GM18873 (cell line): ENCODE measurements around the gene MYADML2.
A peak's percentile ranks its signal among the peaks of the same experiment; 100 is the strongest.

Source experiments
- ATAC-seq: cut with Tn5 transposase; IDR thresholded peaks from one replicate; pipeline ENCODE4 v1.9.1; 2021; ENCODE audit warnings: mild to moderate bottlenecking, moderate library complexity, moderate number of reproducible peaks; ENCODE audit not compliant: unreplicated experiment, low FRiP score

MYADML2 gene

DNA sequence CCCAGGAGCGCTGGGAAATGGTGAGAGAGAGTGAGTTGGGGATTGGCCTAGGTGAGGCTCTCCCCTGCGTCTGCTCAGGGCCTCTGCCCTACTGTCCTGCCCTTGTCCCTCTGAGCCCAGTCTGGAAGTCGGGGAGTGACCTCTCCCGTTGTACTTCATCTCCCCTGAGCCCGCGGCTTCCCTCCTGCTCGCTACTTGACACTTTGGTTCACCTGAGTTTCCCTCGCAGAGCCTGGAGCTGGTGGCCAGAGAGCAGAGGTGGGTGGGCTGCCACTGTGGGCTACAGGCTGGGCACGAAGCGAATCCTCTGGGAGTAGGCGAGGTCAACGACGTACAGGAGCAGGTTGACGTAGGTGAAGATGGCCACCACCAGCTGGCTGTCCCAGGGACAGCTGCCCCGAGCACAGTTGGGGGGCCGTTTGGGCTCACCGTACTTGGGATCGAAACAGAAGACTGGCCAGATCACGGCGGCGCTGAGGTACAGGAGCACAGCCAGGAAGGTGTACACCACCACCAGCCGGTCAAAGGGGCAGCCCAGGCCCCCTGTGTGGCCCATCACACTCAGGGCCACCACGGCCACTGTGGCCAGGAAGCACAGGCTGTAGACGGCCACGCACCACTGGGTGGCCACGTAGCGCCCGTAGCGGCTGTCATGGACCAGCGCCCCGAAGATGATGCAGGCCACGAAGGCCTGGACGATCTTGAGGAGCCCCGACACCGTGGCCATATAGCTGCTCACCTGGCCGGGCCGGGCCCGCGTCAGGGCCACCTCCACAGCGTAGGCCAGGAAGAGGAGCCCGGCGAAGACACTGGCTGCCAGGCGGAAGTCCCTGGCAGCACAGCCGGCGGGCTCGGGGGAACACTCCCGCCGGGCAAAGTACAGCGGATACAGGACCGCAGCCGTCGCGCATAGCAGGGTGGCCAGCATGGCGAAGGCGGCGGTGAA lies 6.2 kb downstream of the MYADML2 start:
- no peak for ATAC-seq

DNA sequence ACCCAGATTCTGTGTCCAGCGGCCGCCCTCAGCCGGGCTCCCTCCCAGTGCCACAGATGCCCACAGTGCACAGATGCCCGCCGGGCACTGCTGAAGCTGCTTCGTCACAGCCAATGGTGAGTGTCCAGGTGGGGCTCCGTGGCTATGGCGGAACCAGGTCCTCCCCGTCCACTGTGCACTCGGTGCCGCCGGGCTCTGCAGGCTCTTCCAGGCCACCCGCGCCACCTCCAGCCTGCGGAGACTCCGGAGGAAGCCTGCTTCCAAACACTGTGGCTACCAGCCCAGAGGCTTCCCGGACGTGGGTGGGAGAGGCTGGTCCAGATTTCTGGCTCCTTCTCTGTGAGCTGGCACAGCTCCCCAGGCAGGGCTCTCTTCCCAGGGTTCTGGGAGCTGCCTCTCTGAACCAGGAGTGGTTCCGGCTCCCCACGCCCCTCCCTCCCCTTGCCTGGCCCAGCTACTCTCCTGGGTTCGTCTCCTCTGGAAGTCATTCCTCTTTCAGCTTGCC lies 7.1 kb downstream of the MYADML2 start:
- no peak for ATAC-seq

DNA sequence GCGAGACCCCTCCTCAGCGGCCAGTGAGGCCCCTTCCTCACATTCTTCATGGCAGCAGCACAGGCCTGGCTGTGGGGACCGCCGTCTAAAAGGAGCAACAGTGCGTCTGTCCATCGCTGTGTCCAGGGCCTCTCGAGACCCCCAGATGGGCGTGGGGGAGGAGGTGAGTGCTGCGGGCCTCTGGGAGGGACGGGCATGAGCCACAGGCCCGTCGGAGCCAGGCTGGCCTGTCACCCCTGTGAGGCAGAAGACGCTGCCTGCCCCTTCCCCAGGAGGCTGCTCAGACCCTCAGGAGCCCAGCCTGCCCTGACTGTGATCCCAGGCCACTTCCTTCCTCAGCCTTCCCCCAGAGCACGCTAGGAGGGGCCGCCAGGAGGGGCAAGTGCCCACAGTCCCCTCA lies 7.8 kb downstream of the MYADML2 start:
- ATAC-seq, result no peak

DNA sequence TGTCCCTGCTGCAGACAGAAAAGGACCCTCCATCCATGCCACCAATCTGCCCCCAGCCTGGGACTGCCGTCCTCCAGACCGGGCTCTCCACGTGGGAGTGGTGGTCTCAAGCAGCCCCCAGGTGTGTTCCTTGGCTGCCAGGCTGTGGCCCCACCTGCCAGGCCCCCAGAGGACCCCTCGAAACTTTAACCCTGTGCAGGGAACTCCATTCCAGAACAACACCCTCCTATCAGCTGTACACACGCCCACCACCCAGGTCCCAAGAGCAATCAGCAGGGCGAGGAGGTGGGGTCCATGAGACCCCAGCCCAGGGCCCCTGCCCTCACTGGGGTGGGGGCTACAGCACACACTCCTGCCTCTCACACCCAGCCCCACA lies 11.3 kb downstream of the MYADML2 start:
- no peak for ATAC-seq

DNA sequence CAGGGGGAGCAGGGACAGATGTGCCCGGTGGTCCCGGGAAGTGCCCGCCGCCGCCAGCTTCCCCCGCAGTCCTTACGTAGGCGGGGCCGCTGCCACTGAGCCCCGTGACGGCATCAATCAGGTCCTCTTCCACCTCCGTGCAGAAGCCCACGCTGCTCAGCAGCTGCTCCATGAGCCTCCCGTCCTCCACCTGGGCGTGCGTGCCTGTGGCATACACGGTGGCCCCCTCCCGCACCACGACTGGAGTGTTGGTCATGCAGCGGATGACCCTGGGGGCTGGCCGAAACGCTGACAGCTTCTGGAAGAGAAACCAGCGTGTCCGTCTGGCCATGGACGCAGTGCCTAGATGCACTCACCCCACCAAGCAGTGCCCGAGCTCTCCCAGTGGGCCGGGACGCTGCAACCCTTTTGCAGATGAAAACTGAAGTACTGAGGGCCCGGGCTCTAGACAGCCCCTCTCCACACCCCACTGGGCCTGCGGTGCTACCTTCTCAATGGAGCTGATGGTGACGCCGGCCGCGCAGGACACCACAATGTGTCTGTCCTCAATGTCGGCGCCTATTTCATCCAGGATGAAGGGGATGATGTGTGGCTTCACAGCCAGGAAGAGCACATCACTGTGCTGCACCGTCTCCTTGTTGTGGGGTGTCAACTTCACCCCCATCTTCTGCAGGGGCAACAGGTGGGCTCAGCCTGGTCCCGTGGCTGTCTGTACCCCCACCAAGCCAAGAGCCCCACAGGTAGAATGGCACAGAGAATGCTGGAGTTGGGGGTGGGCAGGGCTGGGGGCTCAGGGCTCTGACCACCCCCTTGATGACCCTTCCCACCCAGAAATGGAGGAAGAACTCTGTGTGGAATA lies 12.0 kb downstream of the MYADML2 start:
- ATAC-seq, result no peak

DNA sequence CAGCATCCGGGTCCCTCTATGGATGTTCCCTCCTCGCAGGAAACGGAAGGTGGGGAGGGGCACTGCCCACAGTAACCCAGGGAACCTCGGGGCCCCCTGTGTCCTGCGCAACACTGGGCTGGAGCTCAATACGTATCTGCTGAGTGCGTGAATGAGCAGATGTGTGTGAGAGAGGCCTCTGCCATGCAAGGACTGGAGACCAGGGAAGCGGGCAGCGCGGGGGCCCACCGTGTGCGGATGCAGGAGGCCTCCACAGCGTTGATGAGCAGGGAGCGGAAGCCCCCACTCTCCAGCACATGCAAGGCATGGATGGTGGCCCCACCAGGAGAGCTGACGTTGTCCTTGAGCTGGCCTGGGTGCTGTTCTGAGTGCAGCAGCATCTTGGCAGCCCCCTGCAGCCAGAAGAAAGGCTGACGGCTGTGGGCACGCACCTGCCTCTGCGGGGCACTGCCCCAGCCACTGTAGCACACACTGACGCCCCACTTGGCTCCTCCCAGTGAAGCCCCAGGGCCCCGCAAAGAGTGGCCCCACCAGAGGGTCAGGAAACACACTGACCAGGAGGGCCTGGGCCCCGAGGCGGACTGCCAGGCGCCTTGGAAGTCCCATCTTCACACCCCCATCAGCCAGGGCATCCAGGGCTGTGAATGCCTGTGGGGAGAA lies 12.8 kb downstream of the MYADML2 start:
- no peak for ATAC-seq

DNA sequence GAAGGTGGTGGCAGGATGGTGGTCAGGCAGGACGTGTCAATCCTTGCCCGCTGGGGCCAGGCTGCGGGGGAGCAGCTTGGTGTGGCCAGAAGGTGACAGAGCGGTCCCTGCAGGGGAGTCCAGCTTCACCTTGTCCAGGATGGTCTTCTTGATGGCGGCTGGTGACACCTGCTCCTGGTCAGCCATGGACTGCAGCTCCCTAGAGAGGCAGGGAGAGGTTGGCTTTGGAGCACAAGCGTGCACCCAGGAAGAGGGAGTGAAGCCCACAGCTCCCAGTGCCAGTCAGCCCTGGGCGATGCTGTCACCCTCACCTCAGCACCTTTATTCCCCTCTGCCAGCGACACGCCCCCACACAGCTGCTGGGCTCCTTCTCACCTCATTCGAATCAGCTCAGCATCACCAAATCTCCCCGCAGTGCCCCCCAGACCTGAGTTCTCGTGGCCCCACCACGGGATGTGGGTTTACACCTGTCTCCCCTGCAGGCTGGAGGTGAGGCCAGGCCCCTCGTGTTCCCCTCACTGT lies 13.8 kb downstream of the MYADML2 start:
- ATAC-seq, result no peak

DNA sequence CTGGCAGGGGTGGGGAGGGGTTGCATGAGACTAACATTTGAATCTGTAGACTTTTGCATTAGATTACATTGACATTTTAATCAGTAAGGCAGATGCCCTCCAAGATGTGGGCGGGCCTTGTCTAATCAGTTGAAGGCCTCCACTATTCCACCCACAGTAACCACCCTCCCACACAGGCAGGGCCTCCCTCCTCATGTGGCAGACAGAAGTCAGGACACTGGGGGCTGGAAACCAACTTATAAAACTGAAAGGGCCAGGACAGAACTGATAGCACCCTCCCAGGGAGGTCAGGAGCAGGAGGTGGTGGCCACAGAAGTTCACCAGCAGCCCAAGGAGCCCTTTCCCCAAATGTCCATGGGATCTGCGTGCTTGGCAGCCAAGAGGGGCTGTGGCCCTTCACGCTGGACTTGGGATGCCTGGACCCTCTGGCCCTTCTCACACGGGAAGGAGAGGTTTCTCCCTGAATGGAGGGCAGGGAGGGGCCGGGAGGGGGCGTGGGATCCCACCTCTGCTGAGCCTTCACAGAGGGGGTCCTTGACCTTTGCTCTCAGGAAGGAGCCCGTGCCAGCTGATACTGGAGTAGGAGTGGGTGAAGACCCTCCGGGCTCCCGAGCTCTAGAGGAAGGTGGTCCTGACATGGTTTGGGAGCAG lies 14.6 kb downstream of the MYADML2 start:
- no peak for ATAC-seq

DNA sequence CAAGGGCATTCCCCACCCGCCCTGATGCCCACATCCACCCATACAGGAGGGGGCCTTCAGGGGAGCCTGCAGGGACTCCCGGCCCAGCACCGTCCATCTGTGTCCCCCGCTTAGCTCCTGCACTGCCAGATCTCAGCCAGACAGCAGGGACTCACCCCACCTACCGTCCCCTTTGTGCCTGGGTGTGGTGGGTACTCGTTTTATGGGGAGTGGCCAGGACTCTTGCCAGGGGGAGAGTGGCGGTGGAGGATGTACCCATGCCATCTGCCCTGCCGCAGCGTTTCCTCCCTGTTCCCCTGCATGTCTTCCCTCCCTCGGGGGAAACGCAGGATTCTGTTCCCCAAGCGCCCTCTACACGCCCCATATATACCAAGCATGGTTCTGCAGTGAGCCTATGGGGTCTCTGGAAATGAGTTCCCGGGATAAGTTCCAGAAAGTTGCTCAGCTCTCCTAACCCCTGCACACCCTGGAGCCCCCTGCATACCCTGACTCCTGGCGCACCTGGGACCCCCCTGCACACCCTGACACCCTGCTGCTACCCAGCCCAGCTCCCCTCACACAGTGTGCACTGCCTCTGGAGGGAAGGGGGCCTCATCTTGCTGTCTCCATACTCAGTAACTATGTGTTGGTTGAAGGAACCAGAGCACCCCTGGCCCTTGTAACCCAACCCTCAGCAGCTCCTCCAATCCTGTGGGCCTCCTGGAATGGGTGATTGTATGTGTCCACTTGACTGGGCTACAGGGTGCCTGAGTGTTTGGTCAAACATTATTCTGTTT lies 15.3 kb downstream of the MYADML2 start:
- no peak for ATAC-seq

DNA sequence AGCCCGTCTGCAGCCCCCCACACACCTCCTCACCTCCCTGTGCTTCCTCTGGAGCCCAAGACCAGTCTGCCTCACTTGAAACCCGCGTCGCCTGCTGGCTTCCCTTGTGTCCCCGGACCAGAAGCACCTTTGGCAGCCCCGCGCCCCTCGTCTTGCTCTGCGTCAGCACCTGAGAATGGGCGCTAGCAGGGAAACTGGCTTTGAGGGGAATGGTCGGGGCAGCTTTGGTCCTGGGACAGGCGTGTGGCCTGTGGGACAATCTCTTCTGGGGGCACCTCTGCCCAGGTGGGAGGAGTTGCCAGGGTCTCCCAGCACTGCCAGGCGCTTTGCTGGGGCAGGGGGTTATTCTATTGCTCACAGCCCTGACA lies 15.9 kb downstream of the MYADML2 start:
- ATAC-seq, result no peak

DNA sequence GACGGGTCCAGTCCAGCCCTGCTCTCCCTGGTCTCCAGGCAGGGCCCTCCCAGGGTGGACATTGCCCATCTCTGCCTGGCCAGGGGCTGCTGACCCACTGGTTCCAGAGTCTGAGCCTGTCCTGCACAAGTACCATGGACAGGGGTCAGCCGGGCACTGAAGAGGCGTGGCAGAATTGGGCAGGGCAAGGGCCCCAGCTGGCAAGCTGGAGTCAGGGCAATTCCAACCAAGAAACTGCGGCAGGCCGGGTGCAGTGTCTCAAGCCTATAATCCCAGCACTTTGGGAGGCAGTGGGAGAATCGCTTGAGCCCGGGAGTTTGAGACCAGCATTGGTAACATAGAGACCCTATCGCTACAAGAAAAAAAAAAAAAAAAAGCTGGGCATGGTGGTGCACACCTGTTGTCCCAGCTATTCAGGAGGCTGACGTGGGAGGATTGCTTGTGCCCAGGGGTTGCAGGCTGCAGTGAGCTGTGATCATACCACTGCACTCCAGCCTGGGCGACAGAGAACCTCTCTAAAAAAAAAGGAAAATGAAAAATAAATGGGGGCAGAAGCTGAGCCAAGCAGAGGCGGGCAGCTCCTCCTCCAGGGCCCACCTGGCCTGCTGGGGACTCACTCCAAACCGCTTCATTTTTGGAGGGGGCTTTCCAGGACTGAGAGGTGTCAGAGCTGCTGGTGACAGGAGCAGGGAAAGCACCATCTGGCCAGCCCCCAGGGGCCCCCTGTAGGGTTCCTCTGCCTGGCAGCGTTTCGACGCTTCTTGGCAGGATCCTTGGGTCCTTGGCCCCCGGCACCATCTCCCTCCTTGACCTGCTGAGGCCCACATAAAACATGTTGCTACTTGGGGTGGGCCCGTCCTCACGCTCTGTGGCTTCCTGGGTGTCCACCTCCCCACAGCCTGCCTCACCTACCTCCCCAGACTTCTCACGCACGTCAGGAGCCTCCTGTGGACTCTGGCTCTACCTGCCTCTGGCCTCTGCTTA lies 16.6 kb downstream of the MYADML2 start:
- ATAC-seq, result no peak

DNA sequence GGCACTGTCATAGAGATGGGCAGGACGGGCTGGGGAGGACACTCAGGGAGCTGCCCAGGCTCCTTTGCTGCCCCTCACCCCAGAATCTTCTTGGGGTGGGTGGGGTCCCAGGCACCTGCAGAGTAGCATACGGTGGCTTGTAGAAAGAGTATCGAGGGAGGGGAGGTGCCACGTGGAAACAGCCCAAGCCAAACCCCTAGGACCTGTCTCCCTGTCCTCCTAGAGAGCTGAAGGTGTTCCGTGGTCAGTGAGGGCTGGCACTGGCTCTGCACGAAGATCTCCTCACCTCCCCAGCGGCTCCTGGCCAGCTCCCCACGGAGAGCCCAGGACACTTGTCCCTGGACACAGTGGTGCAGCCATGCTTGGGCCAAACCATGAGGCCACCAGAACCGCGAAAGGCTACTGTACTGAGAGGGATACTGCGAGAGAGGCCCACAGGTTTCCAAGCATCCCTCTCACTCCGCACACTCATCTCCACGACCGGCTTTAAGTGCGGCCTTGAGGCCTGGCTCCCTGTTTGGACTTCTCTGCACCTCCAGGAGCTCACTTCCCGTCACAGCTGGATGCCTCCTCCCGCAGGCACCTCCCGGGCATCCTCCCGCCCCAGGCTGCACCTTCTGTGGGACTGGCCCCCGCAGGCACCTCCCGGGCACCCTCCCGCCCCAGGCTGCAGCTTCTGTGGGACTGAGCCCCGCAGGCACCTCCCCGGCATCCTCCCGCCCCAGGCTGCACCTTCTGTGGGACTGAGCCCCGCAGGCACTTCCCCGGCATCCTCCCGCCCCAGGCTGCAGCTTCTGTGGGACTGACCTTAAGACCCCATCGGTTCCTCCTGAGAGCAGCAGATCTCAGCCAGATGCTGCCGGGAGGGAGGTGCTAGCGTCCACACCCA lies 17.5 kb downstream of the MYADML2 start:
- no peak for ATAC-seq

DNA sequence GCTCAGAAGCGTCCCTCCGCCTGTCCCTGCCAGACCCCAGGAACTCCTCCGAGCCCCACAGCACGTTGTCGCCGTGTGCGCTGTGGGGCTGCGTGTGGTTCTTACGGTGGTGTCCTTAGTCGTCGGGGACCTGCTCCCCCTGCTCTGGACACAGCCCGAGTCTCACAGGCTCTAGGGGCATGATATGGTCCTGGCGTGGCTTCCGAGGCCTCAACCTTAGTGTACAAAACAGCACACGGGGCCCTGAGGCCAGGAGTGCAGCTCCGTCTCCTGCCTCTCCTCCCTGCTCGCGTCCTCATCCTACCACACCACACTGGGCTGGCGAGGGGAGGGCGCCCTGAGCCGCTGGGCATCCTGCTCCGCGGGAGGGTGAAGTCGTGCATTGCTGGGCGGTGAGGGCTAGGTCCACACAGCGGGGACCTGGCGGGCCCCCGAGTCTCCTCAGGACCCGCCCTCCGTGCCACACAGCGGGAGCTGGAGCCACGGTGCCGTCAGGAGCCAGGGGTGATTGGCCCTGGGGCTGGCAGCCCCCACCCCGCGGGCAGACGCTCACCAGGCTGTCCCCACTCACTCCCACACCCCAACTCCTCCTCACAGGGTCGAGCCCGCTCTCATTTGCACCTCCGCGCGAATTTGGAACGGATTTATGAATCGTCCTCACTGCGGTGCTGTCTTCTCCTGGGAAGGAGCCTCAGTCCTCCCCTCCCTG lies 18.3 kb downstream of the MYADML2 start:
- no peak for ATAC-seq

DNA sequence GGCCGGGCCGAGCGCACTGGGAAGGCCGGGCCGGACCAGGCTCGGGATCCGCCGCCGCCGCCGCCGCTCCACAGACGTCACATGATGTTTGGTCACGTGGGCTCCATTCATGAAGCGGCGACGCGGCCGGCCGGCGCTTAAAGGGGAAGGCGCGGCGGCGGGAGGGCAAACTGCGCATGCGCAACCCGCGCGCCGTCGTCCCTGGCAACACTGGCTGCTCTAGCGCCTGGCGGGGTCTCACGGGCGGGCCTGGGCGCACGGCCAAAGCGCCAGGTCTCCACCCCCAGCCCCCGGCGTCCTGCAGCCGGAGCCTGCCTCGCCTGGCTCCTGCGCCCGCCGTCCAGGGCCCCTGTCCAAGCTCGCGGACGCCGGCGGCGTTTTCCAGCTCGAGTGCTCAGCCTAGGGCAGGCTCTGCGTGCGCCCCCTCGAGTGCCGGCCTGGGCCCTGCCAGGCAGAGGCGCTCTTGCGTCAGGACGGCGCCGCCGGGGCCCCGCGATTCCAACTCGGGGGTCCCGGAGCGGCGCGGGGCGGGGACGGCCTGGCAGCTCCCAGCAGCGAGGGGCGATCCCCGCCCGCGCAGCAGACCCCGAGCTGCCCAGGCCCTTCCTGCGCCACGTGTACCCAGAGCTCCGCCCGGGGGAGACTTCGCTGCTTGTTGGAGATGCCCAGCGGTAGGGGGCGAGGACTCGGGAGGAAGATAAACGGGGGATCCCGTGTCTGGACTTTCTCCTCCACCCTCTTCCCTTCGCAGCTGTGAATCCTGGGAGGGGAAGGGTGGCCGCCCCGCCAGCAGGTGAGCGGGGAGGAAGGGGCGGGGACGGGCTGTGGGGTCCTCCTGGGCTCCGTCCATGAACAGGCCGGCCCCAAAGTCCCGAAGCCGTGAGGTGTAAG lies 19.1 kb downstream of the MYADML2 start, which contains the start of gene MAFG:
Gene MAFG (minus strand): TSS at position 83 of the 891 bp plus-strand sequence. CDS start 4,550 bp downstream, outside the sequence.
- peak; percentile 57 for ATAC-seq

DNA sequence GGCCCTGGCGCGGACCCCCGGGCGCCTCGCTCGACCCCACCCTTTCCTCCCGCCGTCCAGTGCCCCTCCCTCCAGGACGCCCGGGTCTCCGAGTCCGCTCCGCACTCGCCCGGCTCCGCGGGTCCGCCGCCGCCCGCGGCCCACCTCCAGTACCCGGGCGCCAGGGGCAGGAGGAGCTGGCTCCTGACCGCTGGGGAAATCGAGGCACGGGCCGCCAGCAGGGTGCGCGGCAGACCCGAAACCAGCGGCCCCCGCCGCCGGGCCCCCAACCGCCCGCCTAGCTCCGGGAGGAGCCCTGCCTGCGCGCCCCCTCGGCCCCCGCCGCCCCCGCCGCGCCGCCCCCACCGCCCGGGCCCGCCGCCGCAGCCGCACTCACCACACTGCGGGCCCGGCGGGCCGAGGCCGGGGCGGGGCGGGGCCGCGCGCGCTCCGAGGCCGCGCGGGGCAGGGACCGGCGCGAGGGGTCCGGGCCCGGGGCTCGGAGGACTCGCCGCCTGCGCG lies 19.8 kb downstream of the MYADML2 start:
- ATAC-seq, result no peak
